GM18858 (cell line): Measurements from ENCODE around the gene GPALPP1.
"Not testable (repeated sequence)": the region's sequence is repeated elsewhere in the genome, so short reads cannot be mapped to it uniquely, and the experiment has no call there.

Source experiments
- ATAC-seq: cut with Tn5 transposase; IDR thresholded peaks from one replicate; pipeline ENCODE4 v1.9.1; 2021; ENCODE audit not compliant: unreplicated experiment

The GPALPP1 gene

GRCh38 chr13:45060062-45060461, 70.7 kb downstream of the GPALPP1 start:
- ATAC-seq, result no peak

- no peak for ATAC-seq
Measured at GRCh38 chr13:45063261-45063860, 74.0 kb downstream of the GPALPP1 start.

- ATAC-seq, result not testable (repeated sequence)
Measured at GRCh38 chr13:45063889-45064288, 74.6 kb downstream of the GPALPP1 start.

- ATAC-seq, result no peak
Measured at GRCh38 chr13:45064889-45065288, 75.6 kb downstream of the GPALPP1 start.

GRCh38 chr13:45068036-45069001, 79.0 kb downstream of the GPALPP1 start:
- no peak for ATAC-seq

GRCh38 chr13:45073809-45074208, 84.5 kb downstream of the GPALPP1 start:
- ATAC-seq, result no peak

- ATAC-seq, result no peak
Measured at GRCh38 chr13:45074721-45075120, 85.4 kb downstream of the GPALPP1 start.

- ATAC-seq, result no peak
Measured at GRCh38 chr13:45078003-45078402, 88.7 kb downstream of the GPALPP1 start.
